ENCODE measurements around the gene STOX1.

DNA sequence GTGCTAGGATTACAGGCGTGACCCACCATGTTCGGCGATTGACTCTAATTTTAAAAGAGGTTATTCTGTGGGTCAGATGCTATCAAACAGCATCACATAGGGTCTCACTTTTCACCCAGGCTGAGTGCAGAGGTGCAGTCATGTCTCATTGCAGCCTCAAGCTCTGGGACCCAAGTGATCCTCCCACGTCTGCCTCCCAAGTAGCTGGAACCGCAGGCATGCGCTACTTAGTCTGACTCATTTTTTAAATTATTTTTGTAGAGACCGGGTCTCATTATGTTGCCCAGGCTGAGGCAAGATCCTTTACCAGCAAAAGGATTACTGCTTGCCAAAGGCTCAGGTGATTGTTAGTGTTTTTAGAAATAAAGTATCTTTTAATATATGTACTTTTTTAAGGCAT is 42.9 kb upstream of the STOX1 start:
- TF ChIP-seq, protein P1, sequence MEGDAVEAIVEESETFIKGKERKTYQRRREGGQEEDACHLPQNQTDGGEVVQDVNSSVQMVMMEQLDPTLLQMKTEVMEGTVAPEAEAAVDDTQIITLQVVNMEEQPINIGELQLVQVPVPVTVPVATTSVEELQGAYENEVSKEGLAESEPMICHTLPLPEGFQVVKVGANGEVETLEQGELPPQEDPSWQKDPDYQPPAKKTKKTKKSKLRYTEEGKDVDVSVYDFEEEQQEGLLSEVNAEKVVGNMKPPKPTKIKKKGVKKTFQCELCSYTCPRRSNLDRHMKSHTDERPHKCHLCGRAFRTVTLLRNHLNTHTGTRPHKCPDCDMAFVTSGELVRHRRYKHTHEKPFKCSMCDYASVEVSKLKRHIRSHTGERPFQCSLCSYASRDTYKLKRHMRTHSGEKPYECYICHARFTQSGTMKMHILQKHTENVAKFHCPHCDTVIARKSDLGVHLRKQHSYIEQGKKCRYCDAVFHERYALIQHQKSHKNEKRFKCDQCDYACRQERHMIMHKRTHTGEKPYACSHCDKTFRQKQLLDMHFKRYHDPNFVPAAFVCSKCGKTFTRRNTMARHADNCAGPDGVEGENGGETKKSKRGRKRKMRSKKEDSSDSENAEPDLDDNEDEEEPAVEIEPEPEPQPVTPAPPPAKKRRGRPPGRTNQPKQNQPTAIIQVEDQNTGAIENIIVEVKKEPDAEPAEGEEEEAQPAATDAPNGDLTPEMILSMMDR (conservative IDR thresholded peaks at IDR 0.05) = no peak
- no peak for TF ChIP-seq ZFX (IDR thresholded peaks at IDR 0.05)
